ENCODE data around the gene YIPF2. TPM values are rescaled to one million over a fixed set of nuclear protein-coding genes. Genes with fewer than 3 reads are reported as not detected.
A peak's percentile ranks its signal among the peaks of the same experiment; 100 is the strongest.

Gene YIPF2
- polyA plus RNA-seq, 1 of the 3 experiments (the other 2 are of a cell fraction): 61.3 TPM

- CTCF ChIA-PET: interaction anchor here (0.8 to 1.3 kb wide), 3 partner anchors 23 to 94 kb away, joined by 3 to 5 read pairs (median 3); partner anchors contain the start of gene CARM1
- WGBS (ENCODE audit: low lambda C conversion rate): 100% methylated on average over 4 of the region's 4 CpGs
- peaks cover 4% of the 10 kb centered on the region for H3F3A ChIP-seq (replicated peaks; ENCODE audit: insufficient read depth)
- H3K4me2 ChIP-seq: no peak overlapping the region
- H3K9ac ChIP-seq: no peak overlapping the region
- H3K36me3 ChIP-seq (replicated peaks in 1 of 2; ENCODE audit: control insufficient read depth in 1 of 2, insufficient read depth in 2 of 2, low read length in 1 of 2): no peaks in the 10 kb centered on the region
- H3K4me3 ChIP-seq (ENCODE audit: low read depth in 2 of 2, low read length in 1 of 2): no peak overlapping the region
- no peaks in the 10 kb centered on the region for H3K9me3 ChIP-seq
- H3K27me3 ChIP-seq (ENCODE audit: insufficient read depth): no peaks in the 10 kb centered on the region
- DNase-seq: no peak
- POLR2A ChIA-PET: interaction anchor here (0.6 kb wide), 1 partner anchor 24 kb away, joined by 4 read pairs; no protein-coding TSS in a partner anchor
- peaks cover 69% of the 10 kb centered on the region for H4K20me1 ChIP-seq (ENCODE audit: insufficient read depth)
- H2AFZ ChIP-seq (ENCODE audit: low read depth): no peak overlapping the region
- H3K4me1 ChIP-seq (ENCODE audit: control insufficient read depth in 1 of 2, insufficient read depth in 2 of 2, low read depth in 1 of 2, low read length in 1 of 2): peaks cover 0 to 9% of the 10 kb centered on the region in 2 experiments; a peak in 2 of 4 replicates
- H3K27ac ChIP-seq (ENCODE audit: low read depth in 2 of 2, low read length in 1 of 2): no peak overlapping the region
- TF ChIP-seq, protein P1, sequence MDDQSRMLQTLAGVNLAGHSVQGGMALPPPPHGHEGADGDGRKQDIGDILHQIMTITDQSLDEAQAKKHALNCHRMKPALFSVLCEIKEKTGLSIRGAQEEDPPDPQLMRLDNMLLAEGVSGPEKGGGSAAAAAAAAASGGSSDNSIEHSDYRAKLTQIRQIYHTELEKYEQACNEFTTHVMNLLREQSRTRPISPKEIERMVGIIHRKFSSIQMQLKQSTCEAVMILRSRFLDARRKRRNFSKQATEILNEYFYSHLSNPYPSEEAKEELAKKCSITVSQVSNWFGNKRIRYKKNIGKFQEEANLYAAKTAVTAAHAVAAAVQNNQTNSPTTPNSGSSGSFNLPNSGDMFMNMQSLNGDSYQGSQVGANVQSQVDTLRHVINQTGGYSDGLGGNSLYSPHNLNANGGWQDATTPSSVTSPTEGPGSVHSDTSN (IDR thresholded peaks at IDR 0.05): no peak
- TF ChIP-seq, protein P2, sequence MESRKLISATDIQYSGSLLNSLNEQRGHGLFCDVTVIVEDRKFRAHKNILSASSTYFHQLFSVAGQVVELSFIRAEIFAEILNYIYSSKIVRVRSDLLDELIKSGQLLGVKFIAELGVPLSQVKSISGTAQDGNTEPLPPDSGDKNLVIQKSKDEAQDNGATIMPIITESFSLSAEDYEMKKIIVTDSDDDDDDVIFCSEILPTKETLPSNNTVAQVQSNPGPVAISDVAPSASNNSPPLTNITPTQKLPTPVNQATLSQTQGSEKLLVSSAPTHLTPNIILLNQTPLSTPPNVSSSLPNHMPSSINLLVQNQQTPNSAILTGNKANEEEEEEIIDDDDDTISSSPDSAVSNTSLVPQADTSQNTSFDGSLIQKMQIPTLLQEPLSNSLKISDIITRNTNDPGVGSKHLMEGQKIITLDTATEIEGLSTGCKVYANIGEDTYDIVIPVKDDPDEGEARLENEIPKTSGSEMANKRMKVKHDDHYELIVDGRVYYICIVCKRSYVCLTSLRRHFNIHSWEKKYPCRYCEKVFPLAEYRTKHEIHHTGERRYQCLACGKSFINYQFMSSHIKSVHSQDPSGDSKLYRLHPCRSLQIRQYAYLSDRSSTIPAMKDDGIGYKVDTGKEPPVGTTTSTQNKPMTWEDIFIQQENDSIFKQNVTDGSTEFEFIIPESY (IDR thresholded peaks at IDR 0.05; ENCODE audit: borderline replicate concordance, low read depth): no peak
- TF ChIP-seq, protein P3, sequence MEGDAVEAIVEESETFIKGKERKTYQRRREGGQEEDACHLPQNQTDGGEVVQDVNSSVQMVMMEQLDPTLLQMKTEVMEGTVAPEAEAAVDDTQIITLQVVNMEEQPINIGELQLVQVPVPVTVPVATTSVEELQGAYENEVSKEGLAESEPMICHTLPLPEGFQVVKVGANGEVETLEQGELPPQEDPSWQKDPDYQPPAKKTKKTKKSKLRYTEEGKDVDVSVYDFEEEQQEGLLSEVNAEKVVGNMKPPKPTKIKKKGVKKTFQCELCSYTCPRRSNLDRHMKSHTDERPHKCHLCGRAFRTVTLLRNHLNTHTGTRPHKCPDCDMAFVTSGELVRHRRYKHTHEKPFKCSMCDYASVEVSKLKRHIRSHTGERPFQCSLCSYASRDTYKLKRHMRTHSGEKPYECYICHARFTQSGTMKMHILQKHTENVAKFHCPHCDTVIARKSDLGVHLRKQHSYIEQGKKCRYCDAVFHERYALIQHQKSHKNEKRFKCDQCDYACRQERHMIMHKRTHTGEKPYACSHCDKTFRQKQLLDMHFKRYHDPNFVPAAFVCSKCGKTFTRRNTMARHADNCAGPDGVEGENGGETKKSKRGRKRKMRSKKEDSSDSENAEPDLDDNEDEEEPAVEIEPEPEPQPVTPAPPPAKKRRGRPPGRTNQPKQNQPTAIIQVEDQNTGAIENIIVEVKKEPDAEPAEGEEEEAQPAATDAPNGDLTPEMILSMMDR (IDR thresholded peaks at IDR 0.05): peak; percentile 20
- TF ChIP-seq FOXM1 (IDR thresholded peaks at IDR 0.05; ENCODE audit: low read depth) (no peak), USF2 (IDR thresholded peaks at IDR 0.05; ENCODE audit: borderline replicate concordance, low read depth, low read length) (no peak)
- peaks cover 92% of the 10 kb centered on the region for H3K79me2 ChIP-seq (ENCODE audit: insufficient read depth)
- H3K9me2 ChIP-seq: no peaks in the 10 kb centered on the region
These were observed 36.5 kb upstream of the YIPF2 start for GRCh38 chr19:10964903-10965302.

GRCh38 chr19:10963865-10964264 lies 35.4 kb upstream of the YIPF2 start:
- no peak overlapping the region for H2AFZ ChIP-seq (ENCODE audit: low read depth)
- H3K79me2 ChIP-seq (ENCODE audit: insufficient read depth): peaks cover 88% of the 10 kb centered on the region
- no peaks in the 10 kb centered on the region for H3K9me2 ChIP-seq
- no peaks in the 10 kb centered on the region for H3K36me3 ChIP-seq (replicated peaks in 1 of 2; ENCODE audit: control insufficient read depth in 1 of 2, insufficient read depth in 2 of 2, low read length in 1 of 2)
- ChIA-PET CTCF (interaction anchor here (0.6 to 1.3 kb wide), 2 partner anchors 22 to 26 kb away, joined by 3 to 5 read pairs; no protein-coding TSS in a partner anchor), POLR2A (no interaction called here)
- H3K4me2 ChIP-seq: no peak overlapping the region
- H3F3A ChIP-seq (replicated peaks; ENCODE audit: insufficient read depth): peaks cover 4% of the 10 kb centered on the region
- no peak for DNase-seq
- no peaks in the 10 kb centered on the region for H3K9me3 ChIP-seq
- H4K20me1 ChIP-seq (ENCODE audit: insufficient read depth): peaks cover 60% of the 10 kb centered on the region
- no peak overlapping the region for H3K9ac ChIP-seq
- no peak overlapping the region for H3K27ac ChIP-seq (ENCODE audit: low read depth in 2 of 2, low read length in 1 of 2)
- H3K4me3 ChIP-seq (ENCODE audit: low read depth in 2 of 2, low read length in 1 of 2): no peak overlapping the region
- 99% methylated on average over 4 of the region's 4 CpGs for WGBS (ENCODE audit: low lambda C conversion rate)
- no peaks in the 10 kb centered on the region for H3K27me3 ChIP-seq (ENCODE audit: insufficient read depth)
- peaks cover 0 to 9% of the 10 kb centered on the region in 2 experiments; a peak in 2 of 4 replicates for H3K4me1 ChIP-seq (ENCODE audit: control insufficient read depth in 1 of 2, insufficient read depth in 2 of 2, low read depth in 1 of 2, low read length in 1 of 2)
- no peak for TF ChIP-seq SMC3 (IDR thresholded peaks at IDR 0.05; ENCODE audit: low read depth, low read length)
- TF ChIP-seq, protein P4, sequence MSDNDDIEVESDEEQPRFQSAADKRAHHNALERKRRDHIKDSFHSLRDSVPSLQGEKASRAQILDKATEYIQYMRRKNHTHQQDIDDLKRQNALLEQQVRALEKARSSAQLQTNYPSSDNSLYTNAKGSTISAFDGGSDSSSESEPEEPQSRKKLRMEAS (IDR thresholded peaks at IDR 0.05; ENCODE audit: low read depth): no peak
- no peak for TF ChIP-seq REST (IDR thresholded peaks at IDR 0.05; ENCODE audit: low read depth, low read length)
- no peak for TF ChIP-seq TAF1 (IDR thresholded peaks at IDR 0.05; ENCODE audit: borderline replicate concordance, low read depth, low read length)
- TF ChIP-seq RXRA (IDR thresholded peaks at IDR 0.05; ENCODE audit: borderline replicate concordance, low read depth): no peak
- no peak for TF ChIP-seq FOXJ3 (CRISPR knock-in tag; IDR thresholded peaks at IDR 0.05)
- no peak for TF ChIP-seq TEAD4 (IDR thresholded peaks at IDR 0.05; ENCODE audit: borderline replicate concordance, insufficient read depth)
- TF ChIP-seq EP300 (IDR thresholded peaks at IDR 0.05; ENCODE audit: borderline replicate concordance in 1 of 2, low read depth in 1 of 2, low read length in 1 of 2): no peak
- TF ChIP-seq ELF1 (IDR thresholded peaks at IDR 0.05): no peak
- no peak for TF ChIP-seq EZH2phosphoT487 (IDR thresholded peaks at IDR 0.05; ENCODE audit: borderline replicate concordance, low read depth)
- no peak for TF ChIP-seq SIN3A (IDR thresholded peaks at IDR 0.05; ENCODE audit: borderline replicate concordance, low read depth, low read length)
- TF ChIP-seq POLR2AphosphoS5 (IDR thresholded peaks at IDR 0.05; ENCODE audit: low read depth, low read length): no peak
